GM18868 (cell line): ENCODE measurements around the gene ENDOV.

ENCODE experiments used
- ATAC-seq: cut with Tn5 transposase; IDR thresholded peaks from one replicate; pipeline ENCODE4 v1.9.1; 2021; ENCODE audit warnings: mild to moderate bottlenecking, moderate library complexity; ENCODE audit not compliant: unreplicated experiment

Gene ENDOV

GRCh38 chr17:80480248-80480647, 65.3 kb downstream of the ENDOV start:
- ATAC-seq: no peak

GRCh38 chr17:80481284-80482057, 66.5 kb downstream of the ENDOV start:
- ATAC-seq: no peak

- no peak for ATAC-seq
Measured at GRCh38 chr17:80482058-80482318, 67.0 kb downstream of the ENDOV start.

GRCh38 chr17:80482555-80483308, 67.8 kb downstream of the ENDOV start:
- no peak for ATAC-seq

DNA sequence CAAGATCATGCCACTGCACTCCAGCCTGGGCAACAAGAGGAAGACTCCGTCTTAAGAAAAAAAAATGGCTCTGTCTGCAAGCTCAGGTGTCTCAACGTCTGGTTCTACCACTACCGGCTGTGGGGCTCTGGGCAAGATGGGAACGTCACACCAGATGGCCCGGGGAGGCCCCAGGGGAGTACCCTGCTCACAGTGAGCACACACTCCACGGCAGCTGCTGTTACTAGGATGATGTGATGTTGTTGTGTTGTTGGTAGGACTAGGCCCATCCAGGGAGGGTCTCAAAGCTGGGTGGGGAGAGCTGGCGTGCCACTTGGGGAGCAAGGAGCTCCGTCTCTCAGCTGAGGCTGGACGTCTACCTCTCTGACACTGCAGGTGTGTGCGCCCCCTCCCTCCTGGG, 70.9 kb downstream of the ENDOV start:
- ATAC-seq: no peak

- no peak for ATAC-seq
Measured at GRCh38 chr17:80486692-80487091, 71.7 kb downstream of the ENDOV start.

DNA sequence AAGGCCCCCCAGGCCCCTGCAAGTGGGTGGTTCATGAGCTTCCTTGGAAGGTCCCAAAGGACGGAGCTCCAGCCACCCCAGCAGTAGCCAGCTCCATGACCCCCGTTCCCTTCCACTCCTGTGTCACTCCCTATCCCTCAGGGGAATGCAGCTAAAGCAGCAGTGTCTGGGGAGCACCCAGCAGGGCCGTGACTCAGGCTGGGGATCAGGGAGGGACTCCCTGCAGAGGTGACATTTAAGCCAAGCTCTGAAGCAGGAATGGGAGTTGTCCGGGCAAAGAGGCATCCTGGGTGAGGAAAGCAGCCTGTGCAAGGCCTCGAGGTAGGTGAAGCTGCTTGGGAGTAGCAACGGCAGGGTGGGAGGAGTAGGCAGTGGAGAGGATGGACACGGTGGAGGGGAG, 72.5 kb downstream of the ENDOV start:
- no peak for ATAC-seq
